ENCODE data around the gene KLK11. TPM values are rescaled to one million over a fixed set of nuclear protein-coding genes. Genes with fewer than 3 reads are reported as not detected.

KLK11 gene, protein sequence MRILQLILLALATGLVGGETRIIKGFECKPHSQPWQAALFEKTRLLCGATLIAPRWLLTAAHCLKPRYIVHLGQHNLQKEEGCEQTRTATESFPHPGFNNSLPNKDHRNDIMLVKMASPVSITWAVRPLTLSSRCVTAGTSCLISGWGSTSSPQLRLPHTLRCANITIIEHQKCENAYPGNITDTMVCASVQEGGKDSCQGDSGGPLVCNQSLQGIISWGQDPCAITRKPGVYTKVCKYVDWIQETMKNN
- total RNA-seq: not detected

DNA sequence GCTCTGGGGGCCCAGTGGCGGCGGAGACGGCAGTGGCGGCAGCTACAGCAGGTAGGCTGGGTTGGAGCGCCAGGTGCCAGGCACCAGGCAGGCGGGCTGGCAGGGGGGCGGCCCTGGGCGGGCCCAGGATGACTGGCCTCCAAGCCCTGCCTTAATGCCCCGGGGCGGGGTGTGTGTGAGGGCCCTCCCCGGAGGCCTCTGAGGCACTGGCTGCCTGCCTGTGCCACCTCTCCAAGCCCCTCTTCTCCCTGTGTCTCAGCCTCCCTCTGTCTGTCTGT is at the start of gene KLK11:
Gene KLK11 (minus strand): TSS at position 63 of the 278 bp plus-strand sequence. CDS start 985 bp downstream, outside the sequence.
- Mint-ChIP-seq H3K36me3 (no peaks in the 10 kb centered on the region), H3K4me3 (no peak within 1 kb of the TSS), H3K4me1 (ENCODE audit: low read depth in 2 of 2) (peaks cover 0 to 3% of the 10 kb centered on the region in 2 donors), H3K27me3 (peaks cover 30 to 34% of the 10 kb centered on the region in 2 donors), H3K27ac (no peak within 1 kb of the TSS), H3K9me3 (no peaks in the 10 kb centered on the region)
- DNase-seq (ENCODE audit: low spot score): no peak
- peak in 1 of 2 donors; percentile 12 for ATAC-seq

DNA sequence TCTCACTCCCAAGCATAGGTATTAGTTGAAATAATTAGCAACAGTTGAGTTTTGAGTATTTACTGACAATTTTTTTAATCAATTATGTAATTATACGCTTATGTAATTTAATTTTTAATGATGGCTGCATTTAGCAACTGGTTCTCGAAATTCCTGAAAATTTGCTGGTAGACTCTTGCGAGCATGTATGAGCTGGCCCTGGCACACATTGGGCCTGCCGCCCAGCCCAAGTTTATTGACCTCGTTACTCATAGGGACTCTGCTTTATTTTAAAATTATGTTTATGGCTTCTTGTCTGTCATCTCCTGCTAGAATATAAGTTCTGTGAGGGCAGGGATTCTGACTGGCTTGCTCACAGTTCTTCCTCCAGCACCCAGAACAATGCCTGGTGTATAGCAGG is 49.6 kb upstream of the KLK11 start:
- DNase-seq (ENCODE audit: low spot score) (no peak), ATAC-seq (no peak)
- H3K27me3 Mint-ChIP-seq: peaks cover 7 to 18% of the 10 kb centered on the region in 2 donors
- peak overlapping the region in 1 of 2 donors; percentile 24 for H3K27ac Mint-ChIP-seq
- no peaks in the 10 kb centered on the region for H3K4me1 Mint-ChIP-seq (ENCODE audit: low read depth in 2 of 2)
- H3K9me3 Mint-ChIP-seq: no peaks in the 10 kb centered on the region
- H3K36me3 Mint-ChIP-seq: peaks cover 12% of the 10 kb centered on the region
- no peak overlapping the region for H3K4me3 Mint-ChIP-seq

GRCh38 chr19:51071095-51071405 is 44.6 kb upstream of the KLK11 start:
- Mint-ChIP-seq H3K27me3 (peaks cover 17 to 35% of the 10 kb centered on the region in 2 donors), H3K4me1 (ENCODE audit: low read depth in 2 of 2) (peaks cover 0 to under 1% of the 10 kb centered on the region in 2 donors), H3K36me3 (peaks cover 12% of the 10 kb centered on the region), H3K9me3 (no peaks in the 10 kb centered on the region), H3K4me3 (no peak overlapping the region), H3K27ac (no peak overlapping the region)
- DNase-seq (ENCODE audit: low spot score) (no peak), ATAC-seq (no peak)

DNA sequence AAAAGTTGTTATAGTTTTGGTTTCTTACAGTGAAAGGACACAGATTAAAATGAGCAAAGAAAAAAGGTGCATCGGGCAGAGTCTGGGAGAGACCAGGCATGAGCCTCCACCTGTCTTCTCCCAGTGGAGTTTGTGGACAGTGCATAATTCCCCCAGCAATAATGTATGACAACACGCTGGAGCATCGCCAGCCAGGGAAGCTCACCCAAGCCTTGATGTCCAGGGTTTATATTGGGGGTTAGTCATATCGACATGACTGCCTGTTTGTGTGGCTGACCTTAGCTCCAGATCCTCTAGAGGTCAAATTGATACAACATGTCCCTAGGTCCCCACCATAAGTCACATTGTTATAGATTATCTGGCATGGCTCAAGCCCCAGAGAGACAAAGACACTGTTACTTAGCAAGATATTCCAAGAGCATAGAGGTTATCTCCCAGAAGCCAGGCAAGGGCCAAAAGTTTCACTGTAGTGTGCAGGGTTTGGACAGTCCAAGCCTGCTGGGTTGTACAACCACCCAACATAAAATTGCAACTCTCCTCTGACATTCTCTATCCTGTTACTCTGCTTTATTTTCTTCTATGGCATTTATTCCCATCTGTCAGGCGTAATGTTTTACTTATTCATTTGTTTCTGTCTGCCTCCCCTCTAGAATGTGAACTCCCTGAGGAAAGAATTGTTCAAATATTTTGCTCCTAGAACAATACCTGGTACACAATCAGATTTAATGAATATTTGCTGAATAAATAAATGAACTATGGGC is 44.1 kb upstream of the KLK11 start:
- Mint-ChIP-seq H3K27ac (no peak overlapping the region), H3K4me3 (no peak overlapping the region), H3K27me3 (peaks cover 20 to 40% of the 10 kb centered on the region in 2 donors), H3K4me1 (ENCODE audit: low read depth in 2 of 2) (peaks cover 0 to 3% of the 10 kb centered on the region in 2 donors), H3K9me3 (no peaks in the 10 kb centered on the region), H3K36me3 (peaks cover 12% of the 10 kb centered on the region)
- ATAC-seq (no peak), DNase-seq (ENCODE audit: low spot score) (no peak)

DNA sequence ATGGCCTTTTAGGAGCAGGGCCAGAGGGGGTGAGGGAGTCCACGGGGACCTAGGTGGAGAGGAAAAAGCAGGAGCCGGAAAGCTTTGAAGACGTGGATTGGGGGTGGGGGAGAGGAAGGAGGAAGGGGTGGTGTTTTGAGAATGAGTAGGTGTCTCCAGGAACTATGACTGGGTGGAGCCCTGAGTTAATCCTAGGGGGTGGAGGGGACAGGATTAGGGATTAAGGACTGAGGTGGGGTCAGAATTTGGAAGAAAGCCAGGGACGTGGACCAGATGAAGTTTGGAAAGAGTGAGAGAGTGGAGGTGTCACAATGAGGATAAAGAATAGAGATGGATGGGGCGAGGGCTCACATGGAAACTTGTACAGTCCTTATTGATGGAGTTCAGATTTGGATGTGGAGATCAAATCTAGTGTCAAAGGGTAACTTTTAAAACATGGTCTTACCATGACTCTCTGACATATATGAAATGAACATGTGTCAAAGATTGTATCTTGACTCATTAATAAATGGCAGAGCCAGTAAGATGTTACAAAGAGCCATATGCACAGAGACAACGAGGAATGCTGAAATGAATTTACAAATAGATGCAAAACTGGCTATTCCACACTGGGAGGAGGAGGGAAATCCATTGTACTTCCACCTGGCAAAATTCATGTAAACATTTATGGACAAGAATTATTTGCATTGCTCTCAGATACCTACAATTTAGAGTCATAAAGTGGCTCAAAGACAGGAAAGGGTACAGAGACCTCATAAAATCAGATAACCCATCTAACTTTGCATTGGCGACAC is 40.2 kb upstream of the KLK11 start:
- no peak for ATAC-seq
- Mint-ChIP-seq H3K4me1 (ENCODE audit: low read depth in 2 of 2) (peaks cover 0 to 6% of the 10 kb centered on the region in 2 donors), H3K27me3 (peaks cover 21 to 36% of the 10 kb centered on the region in 2 donors), H3K9me3 (no peaks in the 10 kb centered on the region), H3K27ac (no peak overlapping the region), H3K36me3 (peaks cover 1% of the 10 kb centered on the region), H3K4me3 (no peak overlapping the region)
- no peak for DNase-seq (ENCODE audit: low spot score)

GRCh38 chr19:51065221-51065960 is 39.0 kb upstream of the KLK11 start:
- peak overlapping the region; percentile 35 for H3K4me3 Mint-ChIP-seq
- H3K27ac Mint-ChIP-seq: no peak overlapping the region
- H3K36me3 Mint-ChIP-seq: peaks cover 4% of the 10 kb centered on the region
- peaks cover 0 to 6% of the 10 kb centered on the region in 2 donors for H3K4me1 Mint-ChIP-seq (ENCODE audit: low read depth in 2 of 2)
- peaks cover 8% of the 10 kb centered on the region for H3K9me3 Mint-ChIP-seq
- peaks cover 30 to 47% of the 10 kb centered on the region in 2 donors for H3K27me3 Mint-ChIP-seq
- ATAC-seq: peak in 1 of 2 donors; percentile 5
- no peak for DNase-seq (ENCODE audit: low spot score)

- H3K36me3 Mint-ChIP-seq: peaks cover 4% of the 10 kb centered on the region
- peak; percentile 42 to 74 for ATAC-seq
- H3K4me3 Mint-ChIP-seq: peak within 1 kb of the TSS; percentile 35
- H3K27ac Mint-ChIP-seq: no peak within 1 kb of the TSS
- H3K4me1 Mint-ChIP-seq (ENCODE audit: low read depth in 2 of 2): peaks cover 0 to 6% of the 10 kb centered on the region in 2 donors
- H3K27me3 Mint-ChIP-seq: peaks cover 33 to 47% of the 10 kb centered on the region in 2 donors
- no peak for DNase-seq (ENCODE audit: low spot score)
- H3K9me3 Mint-ChIP-seq: peaks cover 8% of the 10 kb centered on the region
Measured at GRCh38 chr19:51064534-51065220, 38.3 kb upstream of the KLK11 start, which contains the start of gene KLK13. TSS of gene KLK13 (minus strand) at chr19:51065092. CDS start at chr19:51065067, 25 bp downstream.

- Mint-ChIP-seq H3K4me1 (ENCODE audit: low read depth in 2 of 2) (peaks cover 0 to 6% of the 10 kb centered on the region in 2 donors), H3K27me3 (peaks cover 36 to 51% of the 10 kb centered on the region in 2 donors), H3K4me3 (peak overlapping the region; percentile 33), H3K36me3 (peaks cover 4% of the 10 kb centered on the region), H3K9me3 (peaks cover 8% of the 10 kb centered on the region), H3K27ac (no peak overlapping the region)
- ATAC-seq (no peak), DNase-seq (ENCODE audit: low spot score) (no peak)
Measured at GRCh38 chr19:51063664-51064063, 37.2 kb upstream of the KLK11 start.

DNA sequence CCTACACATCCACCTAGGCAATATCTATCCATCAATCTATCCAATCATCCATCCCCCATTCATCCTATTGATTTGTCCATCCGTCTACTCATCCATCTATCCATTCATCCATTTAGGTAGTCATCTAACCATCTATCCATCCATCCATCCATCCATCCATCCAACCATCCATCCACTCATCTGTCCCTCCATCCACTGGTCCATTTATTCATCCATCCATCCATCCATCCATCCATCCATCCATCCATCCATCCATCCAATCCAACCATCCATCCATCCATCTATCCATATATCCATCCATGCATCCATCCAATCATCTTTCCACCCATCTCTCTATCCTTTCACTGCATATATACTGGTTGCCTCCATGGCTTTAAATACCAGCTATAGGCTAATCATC is 34.6 kb upstream of the KLK11 start:
- Mint-ChIP-seq H3K9me3 (peaks cover 8% of the 10 kb centered on the region), H3K36me3 (peaks cover 4% of the 10 kb centered on the region), H3K4me1 (ENCODE audit: low read depth in 2 of 2) (peaks cover 0 to 4% of the 10 kb centered on the region in 2 donors), H3K4me3 (no peak overlapping the region), H3K27me3 (peaks cover 39 to 46% of the 10 kb centered on the region in 2 donors), H3K27ac (no peak overlapping the region)
- DNase-seq (ENCODE audit: low spot score) (no peak), ATAC-seq (no peak)

- peak in 1 of 2 donors; percentile 38 for ATAC-seq
- Mint-ChIP-seq H3K9me3 (peaks cover 8% of the 10 kb centered on the region), H3K36me3 (peaks cover 4% of the 10 kb centered on the region), H3K4me3 (no peak overlapping the region), H3K4me1 (ENCODE audit: low read depth in 2 of 2) (peaks cover 0 to 2% of the 10 kb centered on the region in 2 donors), H3K27ac (no peak overlapping the region), H3K27me3 (peaks cover 40 to 48% of the 10 kb centered on the region in 2 donors)
- DNase-seq (ENCODE audit: low spot score): no peak
Measured at GRCh38 chr19:51060336-51060735, 33.9 kb upstream of the KLK11 start.

DNA sequence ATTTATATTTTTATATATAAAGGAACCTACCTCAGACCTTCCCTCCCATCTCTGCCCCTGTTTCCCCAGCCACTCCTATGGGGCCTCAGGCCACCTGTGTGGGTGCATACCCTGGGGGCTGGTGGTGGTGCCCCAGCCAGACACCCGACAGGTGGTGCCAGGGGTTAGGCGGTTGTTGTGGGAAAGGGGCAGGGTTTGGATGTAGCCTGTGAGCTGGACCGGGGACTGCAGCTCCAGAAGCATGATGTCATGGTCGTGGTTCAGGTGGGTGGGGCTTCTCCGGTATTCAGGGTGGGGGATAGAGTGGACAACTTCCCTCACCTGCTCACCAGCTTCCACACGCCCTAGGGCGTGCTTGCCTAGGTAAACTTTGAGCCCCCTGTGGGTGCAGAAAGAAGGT is 33.3 kb upstream of the KLK11 start:
- DNase-seq (ENCODE audit: low spot score): no peak
- no peaks in the 10 kb centered on the region for H3K4me1 Mint-ChIP-seq (ENCODE audit: low read depth in 2 of 2)
- peaks cover 41 to 54% of the 10 kb centered on the region in 2 donors for H3K27me3 Mint-ChIP-seq
- no peak overlapping the region for H3K4me3 Mint-ChIP-seq
- ATAC-seq: no peak
- peaks cover 8% of the 10 kb centered on the region for H3K9me3 Mint-ChIP-seq
- H3K27ac Mint-ChIP-seq: no peak overlapping the region
- peaks cover 4% of the 10 kb centered on the region for H3K36me3 Mint-ChIP-seq

DNA sequence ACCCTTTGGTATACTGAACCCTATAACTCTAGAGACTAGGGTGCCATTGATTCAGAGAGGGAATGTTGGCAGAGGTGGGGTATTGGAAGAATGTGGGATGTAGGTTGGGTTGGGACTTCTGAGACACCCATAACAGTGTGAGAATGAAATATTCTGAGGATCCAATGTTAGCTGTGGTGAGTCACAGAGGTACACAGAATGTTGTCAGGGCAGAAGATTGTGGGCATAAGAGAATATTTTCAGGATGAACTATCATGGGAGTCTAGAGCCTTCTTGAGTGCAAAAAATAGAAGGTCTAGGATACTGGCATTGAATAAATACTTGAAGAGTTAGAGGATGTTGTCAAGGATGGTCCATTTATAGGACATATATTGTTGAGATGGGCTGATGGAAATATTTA is 29.4 kb upstream of the KLK11 start:
- Mint-ChIP-seq H3K27me3 (peaks cover 42 to 50% of the 10 kb centered on the region in 2 donors), H3K36me3 (no peaks in the 10 kb centered on the region), H3K9me3 (peaks cover under 1% of the 10 kb centered on the region), H3K4me1 (ENCODE audit: low read depth in 2 of 2) (no peaks in the 10 kb centered on the region), H3K4me3 (no peak overlapping the region), H3K27ac (no peak overlapping the region)
- no peak for ATAC-seq
- no peak for DNase-seq (ENCODE audit: low spot score)

- Mint-ChIP-seq H3K27ac (no peak overlapping the region), H3K36me3 (no peaks in the 10 kb centered on the region), H3K9me3 (no peaks in the 10 kb centered on the region), H3K4me1 (ENCODE audit: low read depth in 2 of 2) (no peaks in the 10 kb centered on the region), H3K4me3 (no peak overlapping the region), H3K27me3 (peaks cover 15 to 26% of the 10 kb centered on the region in 2 donors)
- DNase-seq (ENCODE audit: low spot score): no peak
- ATAC-seq: no peak
Measured at GRCh38 chr19:51047031-51047335, 20.6 kb upstream of the KLK11 start.

Measured in natural killer cell treated with Interleukin-12 subunit alpha and Interleukin-12 subunit beta and Interleukin-15 and Interleukin-18, amount 100 ng/mL, for 72 hours (primary cell).